ENCODE results near the gene EPN1. TPM values are rescaled to one million over a fixed set of nuclear protein-coding genes. Genes with fewer than 3 reads are reported as not detected.

The EPN1 gene
- total RNA-seq, 1 experiment from 2014 or later, result 197 TPM

- POLR2A ChIA-PET, result no interaction called here
- Histone ChIP-seq H3K4me3 (ENCODE audit: low read depth, low read length) (no peak overlapping the region), H3K9me3 (no peaks in the 10 kb centered on the region), H3K36me3 (ENCODE audit: control insufficient read depth, insufficient read depth, low read length) (peaks cover 10% of the 10 kb centered on the region), H3K27me3 (replicated peaks; ENCODE audit: control insufficient read depth, insufficient read depth, low read length) (no peaks in the 10 kb centered on the region), H3K4me1 (peaks cover 57% of the 10 kb centered on the region)
- CTCF ChIA-PET, result no interaction called here
- H3K36me3 Mint-ChIP-seq (ENCODE audit: insufficient read depth, unreplicated experiment), result peaks cover 86% of the 10 kb centered on the region
- H3K4me1 Mint-ChIP-seq (ENCODE audit: low read depth, unreplicated experiment), result peaks cover 46% of the 10 kb centered on the region
- DNase-seq, result no peak
- no peaks in the 10 kb centered on the region for H3K27me3 Mint-ChIP-seq (ENCODE audit: insufficient read depth, unreplicated experiment)
- intact Hi-C loops (cut with micrococcal nuclease; ENCODE audit: unreplicated experiment), result no loop called here
- H3K9me3 Mint-ChIP-seq (ENCODE audit: unreplicated experiment), result no peaks in the 10 kb centered on the region
- H3K27ac Mint-ChIP-seq (ENCODE audit: unreplicated experiment), result peak overlapping the region; percentile 94
- H3K4me3 Mint-ChIP-seq (ENCODE audit: unreplicated experiment), result no peak overlapping the region
- no peak for TF ChIP-seq CTCF (IDR thresholded peaks at IDR 0.05; ENCODE audit: insufficient read depth in 1 of 2, low read depth in 1 of 2, low read length in 1 of 2, severe bottlenecking in 1 of 2, unreplicated experiment in 1 of 2)
- no TSS peak for BruUV-seq (replicated peaks)
Measured at GRCh38 chr19:55686311-55687050, 11.5 kb downstream of the EPN1 start.

GRCh38 chr19:55687281-55688201 lies 12.5 kb downstream of the EPN1 start:
- no peak overlapping the region for H3K4me3 ChIP-seq (ENCODE audit: low read depth, low read length)
- Mint-ChIP-seq H3K4me1 (ENCODE audit: low read depth, unreplicated experiment) (peaks cover 46% of the 10 kb centered on the region), H3K36me3 (ENCODE audit: insufficient read depth, unreplicated experiment) (peaks cover 90% of the 10 kb centered on the region), H3K9me3 (ENCODE audit: unreplicated experiment) (no peaks in the 10 kb centered on the region), H3K4me3 (ENCODE audit: unreplicated experiment) (no peak overlapping the region), H3K27ac (ENCODE audit: unreplicated experiment) (peak overlapping the region; percentile 94), H3K27me3 (ENCODE audit: insufficient read depth, unreplicated experiment) (no peaks in the 10 kb centered on the region)
- peaks cover 10% of the 10 kb centered on the region for H3K36me3 ChIP-seq (ENCODE audit: control insufficient read depth, insufficient read depth, low read length)
- DNase-seq, result peak in 1 of 2 experiments; percentile 68
- intact Hi-C loops (cut with micrococcal nuclease; ENCODE audit: unreplicated experiment), result no loop called here
- POLR2A ChIA-PET, result interaction anchor here (1.5 kb wide), 1 partner anchor 33 kb away, joined by 3 read pairs; the partner anchor contains the start of gene U2AF2
- no peak for TF ChIP-seq CTCF (IDR thresholded peaks at IDR 0.05; ENCODE audit: insufficient read depth in 1 of 2, low read depth in 1 of 2, low read length in 1 of 2, severe bottlenecking in 1 of 2, unreplicated experiment in 1 of 2)
- no peaks in the 10 kb centered on the region for H3K9me3 ChIP-seq
- no TSS peak for BruUV-seq (replicated peaks)
- no peaks in the 10 kb centered on the region for H3K27me3 ChIP-seq (replicated peaks; ENCODE audit: control insufficient read depth, insufficient read depth, low read length)
- peaks cover 51% of the 10 kb centered on the region for H3K4me1 ChIP-seq
- CTCF ChIA-PET, result no interaction called here

All from Caco-2 (cell line).